ENCODE measurements around the gene A4GALT.
"Not testable (repeated sequence)": the region's sequence is repeated elsewhere in the genome, so short reads cannot be mapped to it uniquely, and the experiment has no call there.

Gene A4GALT

GRCh38 chr22:42740320-42740719 lies 19.6 kb upstream of the A4GALT start:
- DNase-seq: not testable (repeated sequence)

GRCh38 chr22:42734406-42734805 lies 13.7 kb upstream of the A4GALT start:
- no peak for DNase-seq

GRCh38 chr22:42733394-42733793 lies 12.7 kb upstream of the A4GALT start:
- not testable (repeated sequence) for DNase-seq

GRCh38 chr22:42732081-42732480 lies 11.4 kb upstream of the A4GALT start:
- no peak for DNase-seq

- DNase-seq: no peak
These were observed 6.1 kb upstream of the A4GALT start for GRCh38 chr22:42726811-42727210.

GRCh38 chr22:42725606-42726355 lies 5.1 kb upstream of the A4GALT start:
- no peak for DNase-seq

- no peak for DNase-seq
These were observed 3.4 kb upstream of the A4GALT start for GRCh38 chr22:42724062-42724461.

- no peak for DNase-seq
These were observed 370 bp upstream of the A4GALT start for GRCh38 chr22:42721045-42721434.

- DNase-seq: no peak
These were observed 911 bp downstream of the A4GALT start for GRCh38 chr22:42719656-42720262.

- no peak for DNase-seq
These were observed 1.5 kb downstream of the A4GALT start for GRCh38 chr22:42719133-42719532.

GRCh38 chr22:42717197-42717928 lies 3.3 kb downstream of the A4GALT start:
- no peak for DNase-seq

- DNase-seq: no peak
These were observed 4.0 kb downstream of the A4GALT start for GRCh38 chr22:42716649-42717127.

GRCh38 chr22:42716221-42716620 lies 4.4 kb downstream of the A4GALT start:
- DNase-seq: no peak

- no peak for DNase-seq
These were observed 5.8 kb downstream of the A4GALT start for GRCh38 chr22:42714768-42715390.

- DNase-seq: no peak
These were observed 6.4 kb downstream of the A4GALT start for GRCh38 chr22:42714308-42714707.

- no peak for DNase-seq
These were observed 8.5 kb downstream of the A4GALT start for GRCh38 chr22:42711895-42712837.

- no peak for DNase-seq
These were observed 9.4 kb downstream of the A4GALT start for GRCh38 chr22:42711281-42711731.

GRCh38 chr22:42708417-42708816 lies 12.3 kb downstream of the A4GALT start:
- DNase-seq: no peak

GRCh38 chr22:42707496-42707895 lies 13.2 kb downstream of the A4GALT start:
- no peak for DNase-seq

GRCh38 chr22:42704896-42705295 lies 15.8 kb downstream of the A4GALT start:
- DNase-seq: no peak

- no peak for DNase-seq
These were observed 18.0 kb downstream of the A4GALT start for GRCh38 chr22:42702675-42703074.

- DNase-seq: no peak
These were observed 19.0 kb downstream of the A4GALT start for GRCh38 chr22:42701694-42702093.
